Measurements from ENCODE around the gene ZKSCAN2.

ZKSCAN2 gene

GRCh38 chr16:25222959-25223358, 34.7 kb downstream of the ZKSCAN2 start:
- DNase-seq: no peak

- no peak for DNase-seq
Measured at GRCh38 chr16:25219070-25219737, 38.4 kb downstream of the ZKSCAN2 start.

GRCh38 chr16:25217921-25218320, 39.7 kb downstream of the ZKSCAN2 start:
- DNase-seq: no peak

- DNase-seq: no peak
Measured at GRCh38 chr16:25217112-25217511, 40.5 kb downstream of the ZKSCAN2 start.

- no peak for DNase-seq
Measured at GRCh38 chr16:25213709-25214397, 43.8 kb downstream of the ZKSCAN2 start.

- no peak for DNase-seq
Measured at GRCh38 chr16:25212636-25213035, 45.0 kb downstream of the ZKSCAN2 start.

GRCh38 chr16:25210758-25211157, 46.9 kb downstream of the ZKSCAN2 start:
- no peak for DNase-seq

GRCh38 chr16:25199457-25199856, 58.2 kb downstream of the ZKSCAN2 start:
- no peak for DNase-seq

- DNase-seq: no peak
Measured at GRCh38 chr16:25198021-25198420, 59.6 kb downstream of the ZKSCAN2 start.

GRCh38 chr16:25194273-25194878, 63.3 kb downstream of the ZKSCAN2 start:
- DNase-seq: no peak

- DNase-seq: no peak
Measured at GRCh38 chr16:25192096-25192495, 65.5 kb downstream of the ZKSCAN2 start.

GRCh38 chr16:25189305-25189704, 68.3 kb downstream of the ZKSCAN2 start:
- DNase-seq: no peak

GRCh38 chr16:25187491-25187795, 70.2 kb downstream of the ZKSCAN2 start:
- DNase-seq: no peak

Data from amniotic stem cell (primary cell).